Left kidney (tissue), 2 donors: Measurements from ENCODE around the gene GMCL1. TPM values are rescaled to one million over a fixed set of nuclear protein-coding genes. Genes with fewer than 3 reads are reported as not detected.

Experiments
- DNase-seq: peaks from one replicate; pipeline ENCODE4 v3.0.0-alpha.2; 2013
- polyA plus RNA-seq: library from polyadenylated mRNA; unstranded; fragments of 120-200 nt; gene quantifications from one replicate; pipeline ENCODE4 v1.2.1, GENCODE V29; 2013; ENCODE audit not compliant: insufficient read length

The GMCL1 gene
- polyA plus RNA-seq, 1 donor, result 41.3 TPM

- DNase-seq, result no peak
Measured at GRCh38 chr2:69918401-69918800, 88.9 kb downstream of the GMCL1 start.

DNA sequence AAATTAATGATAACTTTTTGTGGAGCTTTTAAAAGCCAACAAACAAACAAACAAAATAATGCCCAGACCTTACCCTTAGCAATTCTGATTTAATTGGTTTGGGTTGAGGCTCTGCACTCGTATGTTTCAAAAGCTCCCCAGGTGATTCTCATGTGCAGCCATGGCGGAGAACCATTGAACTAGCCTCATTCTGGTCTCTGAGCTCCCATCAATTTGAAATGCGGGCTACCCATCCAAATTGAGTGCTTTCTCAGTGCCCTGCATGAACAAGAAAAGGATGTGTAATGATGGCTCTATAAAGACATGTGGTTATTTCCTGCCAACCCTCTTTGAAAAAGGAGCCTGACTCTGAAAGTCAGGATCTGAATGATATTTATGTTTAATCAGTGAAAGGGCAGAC is 93.7 kb downstream of the GMCL1 start:
- DNase-seq, result no peak

DNA sequence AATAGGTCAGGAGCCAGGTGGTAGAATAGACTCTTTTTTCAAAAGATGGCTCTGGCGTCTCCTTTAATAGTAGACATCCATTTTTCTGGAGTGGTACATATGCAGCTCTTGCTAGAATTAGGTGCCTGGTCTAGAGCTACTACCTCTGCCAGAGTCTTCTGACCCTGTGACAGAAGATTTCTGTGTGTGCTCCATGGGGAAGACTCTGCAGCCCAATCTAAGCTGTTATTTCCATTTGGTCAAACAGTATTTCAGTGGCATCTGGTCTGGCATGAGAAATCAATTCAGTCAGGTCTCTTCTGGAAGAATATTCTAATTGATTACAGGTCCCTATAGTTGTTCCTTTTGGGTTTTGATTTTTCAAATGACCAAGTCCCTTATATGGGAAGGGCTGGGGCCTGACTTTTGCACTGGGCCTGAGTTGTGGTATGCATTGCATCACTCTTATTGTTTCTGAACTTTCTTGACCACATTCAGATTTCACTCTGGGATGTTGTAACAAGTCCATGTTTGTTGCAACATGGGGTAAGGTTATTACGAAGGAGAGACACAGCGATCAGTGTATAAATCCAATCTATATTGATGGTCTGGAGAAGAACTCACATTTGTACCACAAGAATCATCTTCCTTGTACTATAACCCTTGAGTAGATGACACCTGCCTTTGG is 97.5 kb downstream of the GMCL1 start:
- no peak for DNase-seq

Other genes starting within 250 kb of the GMCL1 start
- gene AAK1, start 185.9 kb upstream of the GMCL1 start, polyA plus RNA-seq, result 26.5 TPM
- 201 TPM for gene ANXA4, start 87.5 kb upstream of the GMCL1 start, polyA plus RNA-seq
- gene SNRNP27, start 64.3 kb downstream of the GMCL1 start, polyA plus RNA-seq, result 74.1 TPM
- gene MXD1, start 85.4 kb downstream of the GMCL1 start, polyA plus RNA-seq, result 15.6 TPM
- 4.7 TPM for gene ASPRV1, start 132.0 kb downstream of the GMCL1 start, polyA plus RNA-seq